ENCODE data around the gene INPP5F.

The INPP5F gene

GRCh38 chr10:119725828-119726675 is at the start of gene INPP5F:
INPP5F (plus strand) TSS chr10:119726050; CDS start chr10:119726263, 213 bp downstream.
- DNase-seq: peak; percentile 95 to 99 (median 98)

GRCh38 chr10:119677126-119677525 is 48.7 kb upstream of the INPP5F start:
- DNase-seq: no peak

- DNase-seq: no peak
Measured at GRCh38 chr10:119677904-119678755, 47.7 kb upstream of the INPP5F start.

GRCh38 chr10:119679480-119679829 is 46.4 kb upstream of the INPP5F start:
- DNase-seq: no peak

GRCh38 chr10:119680050-119680449 is 45.8 kb upstream of the INPP5F start:
- DNase-seq: no peak

- no peak for DNase-seq
Measured at GRCh38 chr10:119680650-119681081, 45.2 kb upstream of the INPP5F start.

- peak; percentile 61 to 82 (median 67) for DNase-seq
Measured at GRCh38 chr10:119686465-119687191, 39.2 kb upstream of the INPP5F start.

- DNase-seq: no peak
Measured at GRCh38 chr10:119687192-119688032, 38.4 kb upstream of the INPP5F start.

- no peak for DNase-seq
Measured at GRCh38 chr10:119688033-119688508, 37.8 kb upstream of the INPP5F start.

- DNase-seq: no peak
Measured at GRCh38 chr10:119689016-119689580, 36.8 kb upstream of the INPP5F start.

GRCh38 chr10:119691726-119692125 is 34.1 kb upstream of the INPP5F start:
- no peak for DNase-seq

GRCh38 chr10:119693262-119693957 is 32.4 kb upstream of the INPP5F start:
- DNase-seq: no peak

- no peak for DNase-seq
Measured at GRCh38 chr10:119694608-119695007, 31.2 kb upstream of the INPP5F start.

GRCh38 chr10:119700321-119700954 is 25.4 kb upstream of the INPP5F start:
- no peak for DNase-seq

- no peak for DNase-seq
Measured at GRCh38 chr10:119701861-119702260, 24.0 kb upstream of the INPP5F start.

GRCh38 chr10:119702583-119702982 is 23.3 kb upstream of the INPP5F start:
- DNase-seq: no peak

- no peak for DNase-seq
Measured at GRCh38 chr10:119703903-119704508, 21.8 kb upstream of the INPP5F start.

- DNase-seq: peak in 1 of 4 experiments; percentile 19
Measured at GRCh38 chr10:119705434-119705831, 20.4 kb upstream of the INPP5F start.

- no peak for DNase-seq
Measured at GRCh38 chr10:119706521-119707278, 19.1 kb upstream of the INPP5F start.

Data from activated CD4-positive, CD25-positive, alpha-beta regulatory T cell (primary cell).